Coronary artery (tissue), 2 donors: ENCODE measurements around the gene ATP6V0D1.

Experiments used
- DNase-seq: peaks from one replicate; pipeline ENCODE4 v3.0.0-alpha.2; 2017; ENCODE audit warnings: low spot score
- H3K27ac ChIP-seq, 2 donors: fragments of 200-600 bp; sonication (generic); one replicate each; pipeline ENCODE4 v1.5.1; 2016 to 2019
- H3K4me3 ChIP-seq: fragments of 200-600 bp; sonication (generic); 2 replicates; pipeline ENCODE4 v1.5.1; 2016; ENCODE audit warnings: mild to moderate bottlenecking, moderate library complexity
- CTCF ChIP-seq: fragments of 200-600 bp; sonication (generic); IDR thresholded peaks from one replicate; pipeline ENCODE4 v1.5.1; 2019; ENCODE audit warnings: antibody characterized with exemption

The ATP6V0D1 gene

GRCh38 chr16:67481561-67482232 lies 740 bp upstream of the ATP6V0D1 start:
- Histone ChIP-seq H3K4me3 (peak overlapping the region; percentile 89), H3K27ac (peak overlapping the region; percentile 58 to 90)
- DNase-seq: no peak
- no peak for TF ChIP-seq CTCF

DNA sequence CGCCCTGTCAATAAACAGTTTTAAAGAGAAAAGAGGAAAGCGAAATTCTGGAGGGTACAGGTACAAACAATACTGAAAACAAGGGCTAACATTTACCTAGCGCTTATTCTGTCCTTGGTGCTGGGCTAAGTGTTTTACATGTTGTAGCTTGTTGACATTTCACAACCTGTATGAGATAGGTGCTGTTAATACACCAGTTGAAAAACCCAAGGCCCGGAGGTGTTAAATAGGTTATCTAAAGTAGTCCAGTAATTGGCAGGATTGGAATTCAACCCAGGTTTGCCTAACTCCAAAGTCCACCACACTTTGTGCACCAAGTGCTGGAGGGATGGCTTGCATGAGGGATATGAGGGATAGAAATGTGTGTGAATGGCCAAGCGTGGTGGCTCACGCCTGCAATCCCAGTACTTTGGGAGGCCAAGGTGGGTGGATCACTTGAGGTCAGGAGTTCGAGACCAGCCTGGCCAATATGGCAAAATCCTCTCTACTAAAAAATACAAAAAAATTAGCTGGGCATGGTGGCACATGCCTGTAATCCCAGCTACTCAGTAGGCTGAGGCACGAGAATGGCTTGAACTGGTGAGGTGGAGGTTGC lies 2.9 kb downstream of the ATP6V0D1 start:
- DNase-seq: no peak
- H3K4me3 ChIP-seq: no peak overlapping the region
- no peak overlapping the region for H3K27ac ChIP-seq
- TF ChIP-seq CTCF: no peak

- no peak for TF ChIP-seq CTCF
- H3K4me3 ChIP-seq: no peak overlapping the region
- no peak for DNase-seq
- H3K27ac ChIP-seq: no peak overlapping the region
These were observed 6.2 kb downstream of the ATP6V0D1 start for GRCh38 chr16:67474551-67475455.

DNA sequence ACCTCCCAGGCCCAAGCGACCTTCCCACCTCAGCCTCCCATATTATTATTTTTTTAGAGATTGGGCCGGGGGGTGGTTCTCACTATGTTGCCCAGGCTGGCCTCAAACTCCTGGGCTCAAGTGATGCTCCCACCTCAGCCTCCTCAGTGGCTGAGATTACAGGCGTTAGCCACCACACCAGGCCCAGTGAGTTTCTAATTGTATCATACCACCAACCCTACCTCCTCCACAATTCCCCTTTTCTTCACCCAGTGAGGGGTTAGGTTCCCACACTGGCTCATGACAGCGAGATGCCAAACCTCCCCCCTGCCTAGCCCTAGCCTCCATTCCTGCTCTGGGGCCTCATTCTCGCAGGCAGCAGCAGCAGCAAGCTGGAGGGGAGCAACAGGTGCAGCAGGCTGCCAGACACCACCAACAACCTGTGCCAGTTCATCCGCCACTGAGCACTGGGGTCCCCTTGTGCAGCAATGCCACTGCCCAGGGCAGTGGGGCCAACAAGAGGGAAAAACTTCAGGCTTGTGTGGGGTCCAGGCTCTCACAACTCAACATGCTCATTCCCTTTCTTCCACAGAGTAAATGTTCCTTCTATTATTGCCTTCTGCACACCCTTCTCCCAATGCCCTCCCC lies 9.1 kb downstream of the ATP6V0D1 start:
- no peak for TF ChIP-seq CTCF
- H3K4me3 ChIP-seq: no peak overlapping the region
- H3K27ac ChIP-seq: no peak overlapping the region
- DNase-seq: no peak

DNA sequence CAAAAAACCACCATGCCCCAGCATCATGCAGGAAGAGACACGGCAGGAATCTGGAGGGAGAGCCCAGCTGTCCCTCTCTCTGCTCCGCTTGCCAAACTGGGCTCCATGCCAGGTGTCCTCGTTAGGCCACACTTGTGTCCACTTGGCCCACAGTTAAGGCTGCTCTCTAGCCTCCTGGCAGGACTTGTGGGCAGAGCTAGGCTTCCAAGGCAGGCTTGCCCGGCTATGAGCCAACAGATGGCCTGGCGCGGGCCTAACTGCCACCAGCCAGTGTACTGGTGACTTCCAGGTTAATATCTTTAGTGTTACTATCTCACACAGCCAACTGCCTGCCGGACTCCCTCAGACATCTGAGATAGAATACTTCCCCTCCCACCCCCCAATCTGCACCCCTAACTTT lies 10.6 kb downstream of the ATP6V0D1 start:
- H3K4me3 ChIP-seq: no peak overlapping the region
- H3K27ac ChIP-seq: peak overlapping the region in 1 of 2 donors; percentile 30
- TF ChIP-seq CTCF: no peak
- no peak for DNase-seq

DNA sequence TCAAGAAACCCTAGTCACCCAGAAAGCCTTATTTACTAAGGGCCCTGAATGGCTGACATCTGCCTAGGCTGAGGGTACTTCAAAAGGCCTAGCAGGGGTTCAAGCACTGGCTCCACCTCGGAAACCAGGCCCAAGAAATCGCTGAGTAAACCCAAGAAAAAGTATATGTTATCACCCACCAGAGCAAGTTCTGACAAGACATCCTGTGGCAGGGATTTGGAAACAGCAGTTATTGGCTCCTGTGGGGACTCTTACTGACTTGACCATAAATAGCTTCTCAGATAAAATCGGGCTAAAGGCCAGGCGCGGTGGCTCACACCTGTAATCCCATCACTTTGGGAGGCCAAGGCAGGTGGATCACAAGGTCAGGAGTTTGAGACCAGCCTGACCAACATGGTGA lies 12.2 kb downstream of the ATP6V0D1 start:
- Histone ChIP-seq H3K27ac (no peak overlapping the region), H3K4me3 (no peak overlapping the region)
- no peak for DNase-seq
- no peak for TF ChIP-seq CTCF
